ENCODE results near the gene DGCR2.

Gene DGCR2

GRCh38 chr22:19146215-19146968 is 24.2 kb upstream of the DGCR2 start:
- DNase-seq (no peak), ATAC-seq (ENCODE audit: insufficient read depth, low read depth) (no peak)
- no peak overlapping the region for H3K9ac ChIP-seq (ENCODE audit: low read depth, low read length)
- no peak overlapping the region for H3K4me3 ChIP-seq (ENCODE audit: low read depth in 1 of 2, low read length in 2 of 2)
- no peak overlapping the region for H3K4me2 ChIP-seq (ENCODE audit: insufficient read depth, low read length)
- peaks cover 3% of the 10 kb centered on the region for H4K20me1 ChIP-seq (ENCODE audit: insufficient read depth, low read length)
- H3K27ac ChIP-seq (ENCODE audit: low read length), result no peak overlapping the region
- peaks cover 22% of the 10 kb centered on the region for H3K79me2 ChIP-seq (ENCODE audit: insufficient read depth, low read length)
- peaks cover 12% of the 10 kb centered on the region for H3K36me3 ChIP-seq (ENCODE audit: insufficient read depth, low read length)
- peaks cover 20% of the 10 kb centered on the region for H3K4me1 ChIP-seq (ENCODE audit: insufficient read depth, low read length)
- no peaks in the 10 kb centered on the region for H3K9me3 ChIP-seq (ENCODE audit: insufficient read depth, low read length, severe bottlenecking)
- no peaks in the 10 kb centered on the region for H3K27me3 ChIP-seq (ENCODE audit: insufficient read depth, low read length, poor library complexity)
- TF ChIP-seq EZH2 (IDR thresholded peaks at IDR 0.05; ENCODE audit: borderline replicate concordance, low read depth, low read length, severe bottlenecking), result no peak
- TF ChIP-seq, protein P1, sequence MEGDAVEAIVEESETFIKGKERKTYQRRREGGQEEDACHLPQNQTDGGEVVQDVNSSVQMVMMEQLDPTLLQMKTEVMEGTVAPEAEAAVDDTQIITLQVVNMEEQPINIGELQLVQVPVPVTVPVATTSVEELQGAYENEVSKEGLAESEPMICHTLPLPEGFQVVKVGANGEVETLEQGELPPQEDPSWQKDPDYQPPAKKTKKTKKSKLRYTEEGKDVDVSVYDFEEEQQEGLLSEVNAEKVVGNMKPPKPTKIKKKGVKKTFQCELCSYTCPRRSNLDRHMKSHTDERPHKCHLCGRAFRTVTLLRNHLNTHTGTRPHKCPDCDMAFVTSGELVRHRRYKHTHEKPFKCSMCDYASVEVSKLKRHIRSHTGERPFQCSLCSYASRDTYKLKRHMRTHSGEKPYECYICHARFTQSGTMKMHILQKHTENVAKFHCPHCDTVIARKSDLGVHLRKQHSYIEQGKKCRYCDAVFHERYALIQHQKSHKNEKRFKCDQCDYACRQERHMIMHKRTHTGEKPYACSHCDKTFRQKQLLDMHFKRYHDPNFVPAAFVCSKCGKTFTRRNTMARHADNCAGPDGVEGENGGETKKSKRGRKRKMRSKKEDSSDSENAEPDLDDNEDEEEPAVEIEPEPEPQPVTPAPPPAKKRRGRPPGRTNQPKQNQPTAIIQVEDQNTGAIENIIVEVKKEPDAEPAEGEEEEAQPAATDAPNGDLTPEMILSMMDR (IDR thresholded peaks at IDR 0.05; ENCODE audit: borderline replicate concordance, extremely low read depth, low read length, poor library complexity, severe bottlenecking), result no peak
- peak overlapping the region; percentile 45; the same call in 1 of the 2 replicates for H2AFZ ChIP-seq (ENCODE audit: low read depth, low read length)

- peak overlapping the region; percentile 89 to 96 for H3K4me3 ChIP-seq (ENCODE audit: low read depth in 1 of 2, low read length in 2 of 2)
- ATAC-seq (ENCODE audit: insufficient read depth, low read depth) (no peak), DNase-seq (peak; percentile 32)
- peaks cover 22% of the 10 kb centered on the region for H3K79me2 ChIP-seq (ENCODE audit: insufficient read depth, low read length)
- H3K4me2 ChIP-seq (ENCODE audit: insufficient read depth, low read length), result peak overlapping the region; percentile 99
- peaks cover 20% of the 10 kb centered on the region for H3K4me1 ChIP-seq (ENCODE audit: insufficient read depth, low read length)
- H3K27ac ChIP-seq (ENCODE audit: low read length), result peak overlapping the region; percentile 64
- H2AFZ ChIP-seq (ENCODE audit: low read depth, low read length), result peak overlapping the region; percentile 88
- H3K9me3 ChIP-seq (ENCODE audit: insufficient read depth, low read length, severe bottlenecking), result no peaks in the 10 kb centered on the region
- peaks cover 36% of the 10 kb centered on the region for H3K36me3 ChIP-seq (ENCODE audit: insufficient read depth, low read length)
- peaks cover 12% of the 10 kb centered on the region for H4K20me1 ChIP-seq (ENCODE audit: insufficient read depth, low read length)
- H3K27me3 ChIP-seq (ENCODE audit: insufficient read depth, low read length, poor library complexity), result no peaks in the 10 kb centered on the region
- peak overlapping the region; percentile 74 for H3K9ac ChIP-seq (ENCODE audit: low read depth, low read length)
- no peak for TF ChIP-seq EZH2 (IDR thresholded peaks at IDR 0.05; ENCODE audit: borderline replicate concordance, low read depth, low read length, severe bottlenecking)
- TF ChIP-seq, protein P1 (IDR thresholded peaks at IDR 0.05; ENCODE audit: borderline replicate concordance, extremely low read depth, low read length, poor library complexity, severe bottlenecking), result no peak
Measured at GRCh38 chr22:19143967-19144400, 21.8 kb upstream of the DGCR2 start.

GRCh38 chr22:19143212-19143611 is 21.0 kb upstream of the DGCR2 start:
- Histone ChIP-seq H3K4me3 (ENCODE audit: low read depth in 1 of 2, low read length in 2 of 2) (peak overlapping the region; percentile 89 to 96; a peak in 3 of 4 replicates), H3K36me3 (ENCODE audit: insufficient read depth, low read length) (peaks cover 44% of the 10 kb centered on the region), H3K9me3 (ENCODE audit: insufficient read depth, low read length, severe bottlenecking) (no peaks in the 10 kb centered on the region), H3K27me3 (ENCODE audit: insufficient read depth, low read length, poor library complexity) (no peaks in the 10 kb centered on the region), H3K4me2 (ENCODE audit: insufficient read depth, low read length) (peak overlapping the region; percentile 99), H3K4me1 (ENCODE audit: insufficient read depth, low read length) (peaks cover 20% of the 10 kb centered on the region), H2AFZ (ENCODE audit: low read depth, low read length) (no peak overlapping the region), H3K9ac (ENCODE audit: low read depth, low read length) (peak overlapping the region; percentile 74), H3K79me2 (ENCODE audit: insufficient read depth, low read length) (peaks cover 22% of the 10 kb centered on the region), H4K20me1 (ENCODE audit: insufficient read depth, low read length) (peaks cover 16% of the 10 kb centered on the region), H3K27ac (ENCODE audit: low read length) (no peak overlapping the region)
- ATAC-seq (ENCODE audit: insufficient read depth, low read depth) (no peak), DNase-seq (no peak)
- TF ChIP-seq, protein P1 (IDR thresholded peaks at IDR 0.05; ENCODE audit: borderline replicate concordance, extremely low read depth, low read length, poor library complexity, severe bottlenecking), result no peak
- TF ChIP-seq EZH2 (IDR thresholded peaks at IDR 0.05; ENCODE audit: borderline replicate concordance, low read depth, low read length, severe bottlenecking), result no peak

Measured in DND-41 (cell line).